Neuronal stem cell (in vitro differentiated cells): Measurements from ENCODE around the gene ITFG1.
"Not testable (repeated sequence)": the region's sequence is repeated elsewhere in the genome, so short reads cannot be mapped to it uniquely, and the experiment has no call there.

Experiments
- DNase-seq: peaks from one replicate; pipeline ENCODE4 v3.0.0-alpha.2; 2013; ENCODE audit warnings: low spot score
- H2AFZ ChIP-seq: one replicate; pipeline ENCODE4 v1.6.1; 2013; ENCODE audit warnings: mild to moderate bottlenecking, low read length, inconsistent platforms
- H2AK5ac ChIP-seq: 2 replicates; pipeline ENCODE4 v1.6.1; 2013; ENCODE audit warnings: low read depth, mild to moderate bottlenecking, inconsistent platforms, low read length, moderate library complexity, mixed read lengths
- H2BK120ac ChIP-seq: 2 replicates; pipeline ENCODE4 v1.6.1; 2013; ENCODE audit warnings: low read depth, mild to moderate bottlenecking, inconsistent platforms, low read length, moderate library complexity, mixed read lengths
- H2BK12ac ChIP-seq: one replicate; pipeline ENCODE4 v1.6.1; 2013; ENCODE audit warnings: low read length, inconsistent platforms
- H2BK15ac ChIP-seq: 2 replicates; pipeline ENCODE4 v1.6.1; 2013; ENCODE audit warnings: mild to moderate bottlenecking, low read length, inconsistent platforms, mixed read lengths
- H2BK5ac ChIP-seq: one replicate; pipeline ENCODE4 v1.6.1; 2013; ENCODE audit warnings: inconsistent platforms, mild to moderate bottlenecking, low read length, moderate library complexity
- H3K14ac ChIP-seq: one replicate; pipeline ENCODE4 v1.6.1; 2013; ENCODE audit warnings: low read length, inconsistent platforms
- H3K18ac ChIP-seq: 2 replicates; pipeline ENCODE4 v1.6.1; 2013; ENCODE audit warnings: low read length, inconsistent platforms
- H3K23ac ChIP-seq: 2 replicates; pipeline ENCODE4 v1.6.1; 2013; ENCODE audit warnings: low read depth, mild to moderate bottlenecking, mixed read lengths, low read length, inconsistent platforms; ENCODE audit not compliant: poor library complexity
- H3K27ac ChIP-seq: replicated peaks from 3 replicates; pipeline ENCODE4 v1.5.1; 2013; ENCODE audit warnings: low read length, inconsistent platforms
- H3K27me3 ChIP-seq, 3 experiments: 2 replicates each; pipeline ENCODE4 v1.6.1; 2013; ENCODE audit warnings: low read length in 3 of 3, mild to moderate bottlenecking in 2 of 3, inconsistent platforms in 1 of 3, low read depth in 1 of 3, mixed read lengths in 1 of 3, moderate library complexity in 1 of 3; ENCODE audit not compliant: control insufficient read depth in 3 of 3, insufficient read depth in 3 of 3
- H3K36me3 ChIP-seq, 2 donors: replicated peaks in 1 of 2; 2 replicates each; pipeline ENCODE4 v1.6.1; 2013; ENCODE audit warnings: low read length in 2 of 2; ENCODE audit not compliant: control insufficient read depth in 2 of 2, insufficient read depth in 2 of 2
- H3K4ac ChIP-seq: 2 replicates; pipeline ENCODE4 v1.6.1; 2013; ENCODE audit warnings: inconsistent platforms, mild to moderate bottlenecking, low read length, moderate library complexity
- H3K4me1 ChIP-seq, 2 donors: 1 replicate in 1 of 2; 2 replicates in 1 of 2; pipeline ENCODE4 v1.6.1; 2013; ENCODE audit warnings: low read length in 2 of 2, low read depth in 1 of 2; ENCODE audit not compliant: control insufficient read depth in 2 of 2, insufficient read depth in 1 of 2
- H3K4me2 ChIP-seq: one replicate; pipeline ENCODE4 v1.6.1; 2013; ENCODE audit warnings: mild to moderate bottlenecking, low read length, inconsistent platforms; ENCODE audit not compliant: insufficient read depth, poor library complexity, severe bottlenecking
- H3K4me3 ChIP-seq, 2 donors: 2 replicates each; pipeline ENCODE4 v1.5.1; 2013; ENCODE audit warnings: low read length in 2 of 2, mild to moderate bottlenecking in 2 of 2, inconsistent platforms in 1 of 2, moderate library complexity in 1 of 2
- H3K79me1 ChIP-seq: one replicate; pipeline ENCODE4 v1.6.1; 2013; ENCODE audit warnings: low read depth, mild to moderate bottlenecking, inconsistent platforms, low read length, moderate library complexity
- H3K9ac ChIP-seq: one replicate; pipeline ENCODE4 v1.6.1; 2013; ENCODE audit warnings: mild to moderate bottlenecking, low read depth, low read length, inconsistent platforms; ENCODE audit not compliant: poor library complexity
- H3K9me3 ChIP-seq, 2 donors: replicated peaks in 1 of 2; 2 replicates each; pipeline versions ENCODE3 to v1.6.1; 2013; ENCODE audit warnings: low read length in 2 of 2, mild to moderate bottlenecking in 2 of 2, inconsistent platforms in 1 of 2, low read depth in 1 of 2, mixed read lengths in 1 of 2, moderate library complexity in 1 of 2; ENCODE audit not compliant: control insufficient read depth in 2 of 2, insufficient read depth in 1 of 2
- H4K8ac ChIP-seq: one replicate; pipeline ENCODE4 v1.6.1; 2013; ENCODE audit warnings: low read depth, mild to moderate bottlenecking, inconsistent platforms, low read length, moderate library complexity
- H4K91ac ChIP-seq: one replicate; pipeline ENCODE4 v1.6.1; 2013; ENCODE audit warnings: low read length, low read depth, mild to moderate bottlenecking, inconsistent platforms; ENCODE audit not compliant: poor library complexity
- WGBS, 2 donors: extraction: QIAGEN DNeasy Blood & Tissue Kit; methylation state at CpG; one replicate each; pipeline ENCODE4 v1.1.7; 2013; ENCODE audit warnings: missing lambda C conversion rate in 2 of 2, mixed read lengths in 1 of 2; ENCODE audit not compliant: insufficient read length in 2 of 2, insufficient replicate concordance in 1 of 2; ENCODE audit errors: extremely low coverage in 2 of 2; 5-methylcytosine and 5-hydroxymethylcytosine counted together

ITFG1 gene

DNA sequence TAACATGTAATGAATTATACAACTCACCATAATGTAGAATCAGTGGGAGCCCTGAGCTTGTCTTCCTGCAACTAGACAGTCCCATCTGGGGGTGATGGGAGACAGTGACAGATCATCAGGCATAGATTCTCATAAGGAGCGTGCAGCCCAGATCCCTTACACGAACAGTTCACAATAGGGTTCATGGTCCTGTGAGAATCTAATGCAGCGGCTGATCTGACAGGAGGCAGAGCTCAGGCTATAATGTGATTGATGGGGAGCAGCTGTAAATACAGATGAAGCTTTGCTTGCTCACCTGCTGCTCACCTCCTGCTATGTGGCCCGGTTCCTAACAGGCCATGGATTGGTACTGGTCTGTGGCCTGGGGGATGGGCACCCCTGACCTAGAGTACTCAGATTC is 257.4 kb downstream of the ITFG1 start:
- H3K18ac ChIP-seq, H3K14ac ChIP-seq, DNase-seq, H2BK120ac ChIP-seq, H3K79me1 ChIP-seq, H2BK12ac ChIP-seq, H2AK5ac ChIP-seq, H3K4me3 ChIP-seq, H3K9me3 ChIP-seq, H2AFZ ChIP-seq, H3K36me3 ChIP-seq, H3K27ac ChIP-seq, H4K91ac ChIP-seq, H3K4ac ChIP-seq, H3K23ac ChIP-seq, H2BK15ac ChIP-seq, H2BK5ac ChIP-seq, H3K9ac ChIP-seq, H3K4me1 ChIP-seq, H4K8ac ChIP-seq, H3K27me3 ChIP-seq, H3K4me2 ChIP-seq: not testable (repeated sequence)
- no CpG with 5 or more reads among the region's 4 CpGs for WGBS, 2 donors

DNA sequence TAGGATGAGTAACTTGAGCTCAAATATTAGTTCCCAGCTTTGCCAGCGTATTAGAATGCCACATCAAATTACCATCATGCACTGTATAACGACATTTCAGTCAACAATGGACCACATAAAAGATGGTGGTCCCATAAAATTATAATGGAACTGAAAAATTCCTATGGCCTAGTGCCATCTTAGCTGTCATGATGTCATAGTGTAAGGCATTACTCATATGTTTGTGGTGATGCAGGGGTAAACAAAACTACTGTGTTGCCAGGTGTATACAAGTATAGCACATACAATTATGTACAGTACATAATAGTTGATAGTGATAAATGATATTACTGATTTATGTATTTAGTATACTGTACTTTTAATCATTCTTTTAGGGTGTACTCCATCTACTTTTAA is 262.7 kb downstream of the ITFG1 start:
- Histone ChIP-seq H3K18ac (no peak overlapping the region), H3K9ac (no peak overlapping the region), H3K4me1 (no peaks in the 10 kb centered on the region), H2BK120ac (no peak overlapping the region), H2BK12ac (no peak overlapping the region), H3K4me3 (no peak overlapping the region), H2AK5ac (no peak overlapping the region), H2BK5ac (no peak overlapping the region), H3K14ac (no peak overlapping the region), H3K79me1 (no peaks in the 10 kb centered on the region), H3K27me3 (no peaks in the 10 kb centered on the region), H3K4me2 (no peak overlapping the region), H4K91ac (no peak overlapping the region), H3K36me3 (no peaks in the 10 kb centered on the region), H3K27ac (no peak overlapping the region), H3K23ac (no peak overlapping the region), H3K9me3 (peaks cover 2 to 4% of the 10 kb centered on the region in 2 donors), H2BK15ac (no peak overlapping the region), H4K8ac (no peak overlapping the region), H3K4ac (no peak overlapping the region), H2AFZ (no peak overlapping the region)
- no peak for DNase-seq
- no CpG with 5 or more reads among the region's 2 CpGs for WGBS, 2 donors

DNA sequence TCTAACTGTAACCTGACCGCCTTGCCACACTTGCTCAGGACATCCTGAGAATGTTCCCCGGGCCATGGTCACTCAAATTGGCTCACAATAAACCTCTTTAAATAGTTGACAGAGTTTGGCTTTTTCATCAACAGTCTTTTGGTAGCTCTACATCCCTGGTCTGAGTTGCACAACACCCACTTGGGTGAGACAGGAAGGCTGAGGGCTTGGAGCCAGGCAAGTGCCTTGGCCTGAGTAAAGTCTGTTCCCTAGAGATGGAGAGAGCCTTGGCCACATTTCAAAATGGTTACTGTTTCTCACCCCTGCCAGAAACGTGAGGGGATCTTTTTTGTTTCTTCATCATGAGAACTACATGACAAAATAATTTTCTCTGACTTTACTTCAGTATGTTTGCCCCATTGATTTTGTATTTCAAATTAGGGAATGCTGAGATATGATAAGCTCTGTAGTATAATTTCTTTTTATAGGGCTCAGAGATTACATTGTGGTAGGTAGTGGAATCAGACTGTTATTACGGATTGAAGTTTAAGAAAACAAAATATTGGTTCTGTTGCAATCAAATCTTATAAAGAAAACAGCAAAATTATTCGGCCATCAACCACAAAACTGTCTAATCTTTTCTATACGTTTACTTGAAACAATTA is 263.2 kb downstream of the ITFG1 start:
- H3K9me3 ChIP-seq, result peaks cover 2 to 4% of the 10 kb centered on the region in 2 donors
- H2AFZ ChIP-seq, result no peak overlapping the region
- H4K8ac ChIP-seq, result no peak overlapping the region
- no peak overlapping the region for H2BK5ac ChIP-seq
- no peak overlapping the region for H2BK120ac ChIP-seq
- H3K9ac ChIP-seq, result no peak overlapping the region
- no peak overlapping the region for H3K4me2 ChIP-seq
- no peak overlapping the region for H2BK15ac ChIP-seq
- no CpG with 5 or more reads among the region's 6 CpGs for WGBS, 2 donors
- no peak overlapping the region for H3K27ac ChIP-seq
- no peak overlapping the region for H2BK12ac ChIP-seq
- no peak overlapping the region for H2AK5ac ChIP-seq
- H3K79me1 ChIP-seq, result no peaks in the 10 kb centered on the region
- H3K23ac ChIP-seq, result no peak overlapping the region
- no peaks in the 10 kb centered on the region for H3K27me3 ChIP-seq
- H3K36me3 ChIP-seq, result no peaks in the 10 kb centered on the region
- no peak overlapping the region for H3K18ac ChIP-seq
- H3K4me3 ChIP-seq, result no peak overlapping the region
- H3K4me1 ChIP-seq, result no peaks in the 10 kb centered on the region
- DNase-seq, result no peak
- no peak overlapping the region for H3K14ac ChIP-seq
- no peak overlapping the region for H3K4ac ChIP-seq
- no peak overlapping the region for H4K91ac ChIP-seq

DNA sequence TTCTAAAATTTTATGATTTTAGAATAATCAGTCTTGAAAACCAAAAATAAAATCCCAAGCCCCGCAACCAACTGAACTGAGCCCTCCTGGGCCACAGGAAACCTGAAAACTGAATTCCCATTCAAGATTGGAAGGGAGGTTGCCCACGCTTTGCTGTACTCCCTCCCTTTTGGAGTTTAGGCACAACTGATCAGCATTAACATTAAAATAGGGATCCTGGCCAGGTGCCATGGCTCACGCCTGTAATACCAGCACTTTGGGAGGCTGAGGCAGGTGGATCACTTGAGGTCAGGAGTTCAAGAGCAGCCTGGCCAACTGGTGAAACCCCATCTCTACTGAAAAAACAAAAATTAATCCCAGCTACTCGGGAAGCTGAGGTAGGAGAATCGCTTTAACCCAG is 264.4 kb downstream of the ITFG1 start:
- H3K14ac ChIP-seq, result no peak overlapping the region
- H2BK15ac ChIP-seq, result no peak overlapping the region
- no peak overlapping the region for H2BK120ac ChIP-seq
- no peaks in the 10 kb centered on the region for H3K27me3 ChIP-seq
- no CpG with 5 or more reads among the region's 5 CpGs for WGBS, 2 donors
- H2BK5ac ChIP-seq, result no peak overlapping the region
- no peak overlapping the region for H3K9ac ChIP-seq
- H2AK5ac ChIP-seq, result no peak overlapping the region
- DNase-seq, result no peak
- no peak overlapping the region for H3K27ac ChIP-seq
- no peak overlapping the region for H3K4ac ChIP-seq
- no peak overlapping the region for H2BK12ac ChIP-seq
- no peak overlapping the region for H3K23ac ChIP-seq
- H4K91ac ChIP-seq, result no peak overlapping the region
- H3K36me3 ChIP-seq, result no peaks in the 10 kb centered on the region
- H3K9me3 ChIP-seq, result peaks cover 2 to 4% of the 10 kb centered on the region in 2 donors
- H3K4me3 ChIP-seq, result no peak overlapping the region
- no peak overlapping the region for H2AFZ ChIP-seq
- H3K79me1 ChIP-seq, result no peaks in the 10 kb centered on the region
- no peak overlapping the region for H3K4me2 ChIP-seq
- no peak overlapping the region for H4K8ac ChIP-seq
- H3K4me1 ChIP-seq, result no peaks in the 10 kb centered on the region
- no peak overlapping the region for H3K18ac ChIP-seq
